Epithelial cell of esophagus (primary cell): ENCODE data around the gene RPS6KA2.
A peak's percentile ranks its signal among the peaks of the same experiment; 100 is the strongest.

Source experiments
- DNase-seq: peaks from one replicate; pipeline ENCODE4 v3.0.0; 2010; ENCODE audit warnings: low read depth
- H3K4me3 ChIP-seq: 2 replicates; pipeline ENCODE4 v1.5.1; 2011; ENCODE audit warnings: mild to moderate bottlenecking, low read length, control low read depth
- TF ChIP-seq, protein P1 (sequence below): IDR thresholded peaks from 2 replicates; pipeline ENCODE4 v1.5.1; 2011; ENCODE audit warnings: low read depth, mild to moderate bottlenecking, low read length, control low read depth, inconsistent platforms; ENCODE audit not compliant: insufficient read depth; ENCODE audit errors: missing control alignments

The RPS6KA2 gene

DNA sequence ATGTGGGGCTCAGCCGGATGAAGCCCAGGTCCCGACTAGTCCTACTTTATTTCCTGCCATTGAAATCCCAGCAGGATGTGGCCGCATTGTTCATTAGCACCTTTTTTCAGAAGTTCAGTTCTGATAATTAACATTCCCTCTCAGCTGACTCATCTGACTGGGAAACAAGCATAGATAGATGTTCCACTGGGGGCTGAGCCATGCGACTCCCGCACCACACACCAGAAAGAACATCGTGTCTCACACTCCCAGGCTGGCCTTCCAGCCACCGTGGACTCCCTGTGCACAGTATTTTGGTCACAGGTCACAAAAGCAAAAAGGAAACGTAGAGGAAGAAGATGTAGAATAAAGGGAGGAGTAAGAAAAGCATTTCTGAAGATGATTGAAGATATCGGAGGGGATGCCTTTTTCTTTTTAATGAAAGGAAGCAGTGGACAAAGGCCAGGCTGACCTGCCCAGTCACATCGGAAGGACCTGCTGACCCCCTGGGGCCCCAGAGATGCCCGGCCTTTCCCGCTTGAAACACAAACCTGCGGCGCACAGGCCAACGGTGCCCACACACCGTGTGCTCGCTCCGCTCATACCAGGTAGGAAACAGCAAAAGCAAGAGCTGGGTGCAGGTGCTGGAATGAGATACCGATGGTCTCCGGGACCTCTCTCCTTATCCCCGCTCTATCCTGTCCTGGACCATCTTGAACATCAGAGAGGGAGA is 11.8 kb downstream of the RPS6KA2 start:
- peak; percentile 44 for DNase-seq
- TF ChIP-seq, protein P1, sequence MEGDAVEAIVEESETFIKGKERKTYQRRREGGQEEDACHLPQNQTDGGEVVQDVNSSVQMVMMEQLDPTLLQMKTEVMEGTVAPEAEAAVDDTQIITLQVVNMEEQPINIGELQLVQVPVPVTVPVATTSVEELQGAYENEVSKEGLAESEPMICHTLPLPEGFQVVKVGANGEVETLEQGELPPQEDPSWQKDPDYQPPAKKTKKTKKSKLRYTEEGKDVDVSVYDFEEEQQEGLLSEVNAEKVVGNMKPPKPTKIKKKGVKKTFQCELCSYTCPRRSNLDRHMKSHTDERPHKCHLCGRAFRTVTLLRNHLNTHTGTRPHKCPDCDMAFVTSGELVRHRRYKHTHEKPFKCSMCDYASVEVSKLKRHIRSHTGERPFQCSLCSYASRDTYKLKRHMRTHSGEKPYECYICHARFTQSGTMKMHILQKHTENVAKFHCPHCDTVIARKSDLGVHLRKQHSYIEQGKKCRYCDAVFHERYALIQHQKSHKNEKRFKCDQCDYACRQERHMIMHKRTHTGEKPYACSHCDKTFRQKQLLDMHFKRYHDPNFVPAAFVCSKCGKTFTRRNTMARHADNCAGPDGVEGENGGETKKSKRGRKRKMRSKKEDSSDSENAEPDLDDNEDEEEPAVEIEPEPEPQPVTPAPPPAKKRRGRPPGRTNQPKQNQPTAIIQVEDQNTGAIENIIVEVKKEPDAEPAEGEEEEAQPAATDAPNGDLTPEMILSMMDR, result no peak
- no peak overlapping the region for H3K4me3 ChIP-seq

- no peak for DNase-seq
- no peak overlapping the region for H3K4me3 ChIP-seq
- TF ChIP-seq, protein P1, result no peak
Measured at GRCh38 chr6:166614589-166614988, 12.5 kb downstream of the RPS6KA2 start.

DNA sequence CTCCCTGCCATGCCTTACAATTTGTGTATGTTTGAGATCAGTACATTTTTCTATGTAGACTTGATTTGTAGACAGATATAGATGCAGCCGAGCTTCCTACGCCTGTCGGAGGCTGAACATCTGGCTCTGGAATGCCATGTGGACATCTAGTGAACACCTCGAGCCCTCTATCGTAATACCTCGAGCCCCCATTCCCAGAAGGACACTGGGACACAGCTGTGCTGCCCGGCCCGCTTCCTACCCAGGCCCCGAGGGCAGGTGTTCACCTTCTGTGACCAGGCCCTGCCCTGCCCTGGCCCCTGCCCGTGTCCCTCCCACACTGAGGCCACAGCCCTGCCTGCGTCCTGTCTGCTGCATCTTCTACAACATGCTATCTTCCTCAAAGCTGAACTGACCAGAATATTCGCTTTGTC is 12.9 kb downstream of the RPS6KA2 start:
- no peak overlapping the region for H3K4me3 ChIP-seq
- TF ChIP-seq, protein P1, result no peak
- DNase-seq, result no peak

DNA sequence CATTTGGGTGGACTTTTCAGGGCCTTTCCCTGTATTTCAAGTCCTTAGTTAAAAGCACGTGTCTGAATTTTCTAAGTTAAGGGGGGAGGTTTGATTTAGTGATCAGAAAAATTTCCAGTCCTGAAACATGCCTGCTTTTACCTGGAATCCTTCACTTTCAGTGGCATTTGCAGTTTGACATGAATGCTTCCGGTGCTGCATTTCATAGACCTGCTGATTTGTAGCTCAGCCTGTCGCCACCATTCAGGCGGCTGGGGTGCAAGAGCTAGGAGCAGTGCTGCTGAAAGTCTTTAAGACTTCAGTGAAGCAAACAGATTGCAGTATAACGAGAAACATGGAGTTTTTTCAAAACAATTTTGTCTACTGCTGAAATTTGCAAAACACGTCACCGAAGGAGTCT is 14.0 kb downstream of the RPS6KA2 start:
- no peak for DNase-seq
- no peak overlapping the region for H3K4me3 ChIP-seq
- TF ChIP-seq, protein P1, result no peak

GRCh38 chr6:166612471-166612881 is 14.6 kb downstream of the RPS6KA2 start:
- no peak for DNase-seq
- TF ChIP-seq, protein P1, result no peak
- no peak overlapping the region for H3K4me3 ChIP-seq

DNA sequence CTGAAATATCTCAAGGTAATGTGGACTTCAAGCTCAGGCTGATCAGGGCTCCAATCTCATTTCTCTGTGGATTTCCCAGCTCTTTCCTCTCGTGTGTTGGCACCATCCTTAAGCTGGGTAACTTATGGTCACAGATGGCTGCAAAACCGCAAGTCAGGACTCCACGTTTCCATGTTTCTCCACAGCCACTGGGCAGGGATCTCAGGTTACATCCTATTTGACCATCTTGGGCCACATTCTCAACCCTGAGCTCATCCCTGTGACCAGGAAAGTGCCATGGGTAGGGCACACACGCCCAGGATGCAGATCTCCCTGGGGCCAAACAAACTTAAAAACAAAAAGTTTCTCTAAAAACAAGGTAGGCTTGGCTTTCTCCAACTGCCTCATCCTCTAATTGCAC is 15.4 kb downstream of the RPS6KA2 start:
- no peak overlapping the region for H3K4me3 ChIP-seq
- TF ChIP-seq, protein P1, result no peak
- no peak for DNase-seq

- TF ChIP-seq, protein P1, result no peak
- no peak overlapping the region for H3K4me3 ChIP-seq
- DNase-seq, result no peak
Measured at GRCh38 chr6:166610069-166610468, 17.0 kb downstream of the RPS6KA2 start.
